OCI-LY3 (cell line): Measurements from ENCODE around the gene YWHAG.

Experiments
- CTCF ChIP-seq: fragments of 200-600, 300-600 bp; sonication (generic); IDR thresholded peaks from 2 replicates; pipeline ENCODE4 v1.5.1; 2014; ENCODE audit warnings: antibody characterized with exemption, low read length, low read depth
- EZH2phosphoT487 ChIP-seq: fragments of 200-600 bp; shearing (Covaris generic); IDR thresholded peaks from 2 replicates; pipeline ENCODE4 v1.6.1; 2018; ENCODE audit warnings: antibody characterized with exemption, mixed run types, low read depth

GRCh38 chr7:76336094-76336493 lies 22.7 kb downstream of the YWHAG start:
- TF ChIP-seq CTCF (no peak), EZH2phosphoT487 (no peak)
